PC-3 (cell line): Measurements from ENCODE around the gene METTL16. TPM values are rescaled to one million over a fixed set of nuclear protein-coding genes. Genes with fewer than 3 reads are reported as not detected.
A peak's percentile ranks its signal among the peaks of the same experiment; 100 is the strongest.

Source experiments
- ATAC-seq: fragments of 200-7000 bp; cut with Tn5 transposase; 2 replicates; pipeline ENCODE4 v1.9.1; 2020; ENCODE audit warnings: mild to moderate bottlenecking, moderate library complexity
- BruUV-seq: library from RNA; stranded (reverse); fragments of 400-500 nt; replicated peaks from 2 replicates; lab custom pipeline; 2021; lab: Mats Ljungman, UMichigan
- CTCF ChIA-PET: fragments of 300-600 bp; sonication (Branson Sonifier 250); formaldehyde crosslinking; loops from one replicate; lab custom pipeline; 2022; ENCODE audit warnings: antibody characterized with exemption; lab: Charles Lee
- POLR2A ChIA-PET: fragments of 300-600 bp; sonication (Branson Sonifier 250); formaldehyde crosslinking; loops from one replicate; lab custom pipeline; 2022; ENCODE audit warnings: antibody characterized with exemption; ENCODE audit not compliant: unreplicated experiment; lab: Charles Lee
- DNase-seq: peaks from one replicate; pipeline ENCODE4 v3.0.0-alpha.2; 2015
- H2AFZ ChIP-seq: fragments of 300-600 bp; sonication (generic); 2 replicates; pipeline ENCODE4 v1.6.0; 2016; ENCODE audit warnings: antibody characterized with exemption, low read length
- H3F3A ChIP-seq: fragments of 300-600 bp; sonication (generic); one replicate; pipeline ENCODE4 v1.6.0; 2017; ENCODE audit warnings: antibody characterized with exemption, low read length, control low read depth, mild to moderate bottlenecking; ENCODE audit not compliant: unreplicated experiment
- H3K27ac ChIP-seq: fragments of 300-600 bp; sonication (generic); 2 replicates; pipeline ENCODE4 v1.5.1; 2016; ENCODE audit warnings: mild to moderate bottlenecking, low read length
- H3K27me3 ChIP-seq: fragments of 300-600 bp; sonication (generic); 2 replicates; pipeline ENCODE4 v1.6.1; 2016; ENCODE audit warnings: low read length, mixed read lengths
- H3K36me3 ChIP-seq: fragments of 300-600 bp; sonication (generic); 2 replicates; pipeline ENCODE4 v1.6.1; 2016; ENCODE audit warnings: low read depth, mixed run types, low read length, mixed read lengths
- H3K4me1 ChIP-seq: fragments of 300-600 bp; sonication (generic); 2 replicates; pipeline ENCODE4 v1.5.1; 2016; ENCODE audit warnings: low read length; ENCODE audit not compliant: insufficient read depth
- H3K4me2 ChIP-seq: fragments of 300-600 bp; sonication (generic); 2 replicates; pipeline ENCODE4 v1.6.0; 2016; ENCODE audit warnings: low read length
- H3K4me3 ChIP-seq: fragments of 300-600 bp; sonication (generic); 2 replicates; pipeline ENCODE4 v1.5.1; 2016; ENCODE audit warnings: mild to moderate bottlenecking, low read length, mixed read lengths
- H3K79me2 ChIP-seq: fragments of 300-600 bp; sonication (generic); 2 replicates; pipeline ENCODE4 v1.6.1; 2017; ENCODE audit warnings: low read length, mixed read lengths
- H3K9ac ChIP-seq: fragments of 300-600 bp; sonication (generic); 2 replicates; pipeline ENCODE4 v1.6.0; 2016; ENCODE audit warnings: mild to moderate bottlenecking, low read length
- H3K9me2 ChIP-seq: fragments of 300-600 bp; sonication (generic); replicated peaks from 2 replicates; pipeline ENCODE4 v1.6.1; 2016; ENCODE audit warnings: mixed run types, low read length, mixed read lengths
- H3K9me3 ChIP-seq: fragments of 300-600 bp; sonication (generic); 2 replicates; pipeline ENCODE4 v1.6.1; 2016; ENCODE audit warnings: low read length, mixed read lengths
- H4K20me1 ChIP-seq: fragments of 300-600 bp; sonication (generic); 2 replicates; pipeline ENCODE4 v1.6.1; 2016; ENCODE audit warnings: low read length, mixed read lengths
- CTCF ChIP-seq: fragments of 300-600 bp; sonication (generic); conservative IDR thresholded peaks from 2 replicates; pipeline ENCODE4 v1.5.1; 2017; ENCODE audit warnings: antibody characterized with exemption, low read depth, mild to moderate bottlenecking, low read length
- EZH2 ChIP-seq: fragments of 300-600 bp; sonication (generic); IDR thresholded peaks from one replicate; pipeline ENCODE4 v1.6.1; 2017; ENCODE audit warnings: antibody characterized with exemption, mild to moderate bottlenecking, low read length; ENCODE audit not compliant: unreplicated experiment
- EZH2phosphoT487 ChIP-seq: fragments of 300-600 bp; sonication (generic); IDR thresholded peaks from 2 replicates; pipeline ENCODE4 v1.6.1; 2018; ENCODE audit warnings: mild to moderate bottlenecking, antibody characterized with exemption, low read length, borderline replicate concordance
- intact Hi-C: fragments of 100-400 bp; cut with micrococcal nuclease; formaldehyde crosslinking; loops from 2 replicates; pipeline ENCODE4 v1.9.0; 2023
- total RNA-seq: library from RNA; depleted of rRNA; stranded (reverse); fragments of >200 nt; gene quantifications from 2 replicates; pipeline ENCODE4 v1.2.3, GENCODE V29; 2014

METTL16 gene
- total RNA-seq, 1 experiment from 2014 or later, result 20.8 TPM

GRCh38 chr17:2396192-2396567 is 115.5 kb downstream of the METTL16 start:
- H3K9me2 ChIP-seq, result no peaks in the 10 kb centered on the region
- peak overlapping the region; percentile 46 for H3K27ac ChIP-seq
- peaks cover 16% of the 10 kb centered on the region; the same call in 1 of the 2 replicates for H4K20me1 ChIP-seq
- ATAC-seq, result no peak
- no peak overlapping the region for H2AFZ ChIP-seq
- peaks cover 66% of the 10 kb centered on the region for H3K79me2 ChIP-seq
- peak overlapping the region; percentile 53 for H3K9ac ChIP-seq
- POLR2A ChIA-PET, result no interaction called here
- peaks cover 52% of the 10 kb centered on the region for H3K4me1 ChIP-seq
- no peak for DNase-seq
- no peaks in the 10 kb centered on the region for H3K9me3 ChIP-seq
- H3K36me3 ChIP-seq, result no peaks in the 10 kb centered on the region
- TF ChIP-seq EZH2, result no peak
- H3K27me3 ChIP-seq, result no peaks in the 10 kb centered on the region
- H3K4me3 ChIP-seq, result peak overlapping the region; percentile 60
- peaks cover 3% of the 10 kb centered on the region for H3F3A ChIP-seq
- BruUV-seq, result no TSS peak
- H3K4me2 ChIP-seq, result peak overlapping the region; percentile 100
- CTCF ChIA-PET, result no interaction called here
- intact Hi-C loops, result no loop called here

GRCh38 chr17:2395258-2396181 is 116.2 kb downstream of the METTL16 start:
- H4K20me1 ChIP-seq, result peaks cover 16% of the 10 kb centered on the region; the same call in 1 of the 2 replicates
- BruUV-seq, result no TSS peak
- H2AFZ ChIP-seq, result no peak overlapping the region
- no peaks in the 10 kb centered on the region for H3K9me2 ChIP-seq
- H3K27me3 ChIP-seq, result no peaks in the 10 kb centered on the region
- intact Hi-C loops, result no loop called here
- no peaks in the 10 kb centered on the region for H3K36me3 ChIP-seq
- no peak for TF ChIP-seq EZH2
- CTCF ChIA-PET, result interaction anchor here (0.6 kb wide), 1 partner anchor 13 kb away, joined by 4 read pairs; no protein-coding TSS in a partner anchor
- H3K79me2 ChIP-seq, result peaks cover 68% of the 10 kb centered on the region
- ATAC-seq, result no peak
- H3K4me1 ChIP-seq, result peaks cover 52% of the 10 kb centered on the region
- DNase-seq, result peak; percentile 24
- no peaks in the 10 kb centered on the region for H3K9me3 ChIP-seq
- peaks cover 3% of the 10 kb centered on the region for H3F3A ChIP-seq
- H3K9ac ChIP-seq, result no peak overlapping the region
- POLR2A ChIA-PET, result no interaction called here
- H3K4me2 ChIP-seq, result peak overlapping the region; percentile 100
- no peak overlapping the region; the same call in 1 of the 2 replicates for H3K4me3 ChIP-seq
- H3K27ac ChIP-seq, result peak overlapping the region; percentile 46

- ChIA-PET POLR2A (no interaction called here), CTCF (no interaction called here)
- Histone ChIP-seq H3K4me2 (no peak overlapping the region), H3K4me1 (peaks cover 52% of the 10 kb centered on the region), H3K9me2 (no peaks in the 10 kb centered on the region), H3F3A (no peaks in the 10 kb centered on the region), H3K9me3 (no peaks in the 10 kb centered on the region), H3K27ac (no peak overlapping the region), H4K20me1 (peaks cover 16% of the 10 kb centered on the region; the same call in 1 of the 2 replicates), H3K79me2 (peaks cover 65% of the 10 kb centered on the region), H3K36me3 (no peaks in the 10 kb centered on the region), H2AFZ (no peak overlapping the region), H3K4me3 (no peak overlapping the region), H3K9ac (no peak overlapping the region), H3K27me3 (no peaks in the 10 kb centered on the region)
- ATAC-seq, result no peak
- intact Hi-C loops, result no loop called here
- BruUV-seq, result no TSS peak
- TF ChIP-seq CTCF (no peak), EZH2phosphoT487 (no peak), EZH2 (no peak)
- DNase-seq, result no peak
Measured at GRCh38 chr17:2394775-2395201, 116.9 kb downstream of the METTL16 start.
